Parathyroid adenoma (tissue), 2 donors: ENCODE measurements around the gene CASP9.
A peak's percentile ranks its signal among the peaks of the same experiment; 100 is the strongest.
"Not testable (repeated sequence)": the region's sequence is repeated elsewhere in the genome, so short reads cannot be mapped to it uniquely, and the experiment has no call there.

Experiments used
- H2AFZ ChIP-seq: fragments of 300-600 bp; sonication (generic); one replicate; pipeline ENCODE4 v1.7.0; 2017; ENCODE audit warnings: antibody characterized with exemption, mild to moderate bottlenecking
- H3K27ac ChIP-seq: fragments of 300-600 bp; sonication (generic); one replicate; pipeline ENCODE4 v1.7.0; 2017
- H3K27me3 ChIP-seq: fragments of 300-600 bp; sonication (generic); one replicate; pipeline ENCODE4 v1.7.0; 2017; ENCODE audit warnings: low read length; ENCODE audit not compliant: control insufficient read depth, insufficient read depth
- H3K36me3 ChIP-seq: fragments of 300-600 bp; sonication (generic); one replicate; pipeline ENCODE4 v1.7.0; 2017; ENCODE audit warnings: low read length; ENCODE audit not compliant: control insufficient read depth, insufficient read depth
- H3K4me1 ChIP-seq: fragments of 300-600 bp; sonication (generic); one replicate; pipeline ENCODE4 v1.7.0; 2017; ENCODE audit warnings: control low read depth
- H3K4me2 ChIP-seq: fragments of 300-600 bp; sonication (generic); one replicate; pipeline ENCODE4 v1.7.0; 2017; ENCODE audit warnings: low read length
- H3K4me3 ChIP-seq: fragments of 300-600 bp; sonication (generic); one replicate; pipeline ENCODE4 v1.7.0; 2017; ENCODE audit warnings: low read depth, low read length
- H3K79me2 ChIP-seq: fragments of 300-600 bp; sonication (generic); one replicate; pipeline ENCODE4 v1.7.0; 2017; ENCODE audit warnings: control low read depth
- H3K9ac ChIP-seq: fragments of 300-600 bp; sonication (generic); one replicate; pipeline ENCODE4 v1.7.0; 2017; ENCODE audit warnings: mild to moderate bottlenecking
- H3K9me3 ChIP-seq: fragments of 300-600 bp; sonication (generic); one replicate; pipeline ENCODE4 v1.7.0; 2017; ENCODE audit warnings: low read length; ENCODE audit not compliant: control insufficient read depth
- CTCF ChIP-seq: fragments of 300-600 bp; sonication (generic); IDR thresholded peaks from one replicate; pipeline ENCODE4 v1.7.0; 2017; ENCODE audit warnings: antibody characterized with exemption, mild to moderate bottlenecking
- donor health status: primary hyperparathyroidism.

The CASP9 gene

GRCh38 chr1:15469361-15469760 is 54.7 kb downstream of the CASP9 start:
- H3K27ac ChIP-seq: no peak overlapping the region

GRCh38 chr1:15468145-15468544 is 55.9 kb downstream of the CASP9 start:
- Histone ChIP-seq H3K79me2 (no peaks in the 10 kb centered on the region), H3K27ac (no peak overlapping the region), H3K4me2 (no peak overlapping the region), H2AFZ (no peak overlapping the region), H3K9ac (no peak overlapping the region), H3K36me3 (no peaks in the 10 kb centered on the region), H3K4me3 (no peak overlapping the region), H3K27me3 (no peaks in the 10 kb centered on the region), H3K9me3 (no peaks in the 10 kb centered on the region), H3K4me1 (no peaks in the 10 kb centered on the region)
- TF ChIP-seq CTCF: no peak

More at GRCh38 chr1:15469361-15469760, 54.7 kb downstream of the CASP9 start:
- Histone ChIP-seq H3K36me3 (no peaks in the 10 kb centered on the region), H3K27me3 (no peaks in the 10 kb centered on the region), H3K4me1 (no peaks in the 10 kb centered on the region), H3K79me2 (no peaks in the 10 kb centered on the region), H3K4me2 (no peak overlapping the region), H3K9ac (no peak overlapping the region), H3K9me3 (no peaks in the 10 kb centered on the region), H2AFZ (no peak overlapping the region), H3K4me3 (no peak overlapping the region)
- no peak for TF ChIP-seq CTCF

- not testable (repeated sequence) for H3K9ac ChIP-seq, H3K4me1 ChIP-seq, H2AFZ ChIP-seq, H3K36me3 ChIP-seq, H3K4me2 ChIP-seq, H3K27ac ChIP-seq, H3K27me3 ChIP-seq, H3K4me3 ChIP-seq, H3K9me3 ChIP-seq, H3K79me2 ChIP-seq
Observed at GRCh38 chr1:15466955-15467625, 56.9 kb downstream of the CASP9 start.

GRCh38 chr1:15465674-15466073 is 58.3 kb downstream of the CASP9 start:
- Histone ChIP-seq H3K9ac (no peak overlapping the region), H3K9me3 (no peaks in the 10 kb centered on the region), H3K4me3 (no peak overlapping the region), H3K36me3 (no peaks in the 10 kb centered on the region), H3K79me2 (no peaks in the 10 kb centered on the region), H3K27ac (no peak overlapping the region), H3K4me2 (no peak overlapping the region), H3K27me3 (no peaks in the 10 kb centered on the region), H3K4me1 (no peaks in the 10 kb centered on the region), H2AFZ (no peak overlapping the region)
- no peak for TF ChIP-seq CTCF

GRCh38 chr1:15463926-15464322 is 60.1 kb downstream of the CASP9 start:
- not testable (repeated sequence) for H3K79me2 ChIP-seq, H3K4me3 ChIP-seq, H3K27ac ChIP-seq, H3K36me3 ChIP-seq, H3K27me3 ChIP-seq, H3K9me3 ChIP-seq, H2AFZ ChIP-seq, H3K9ac ChIP-seq, H3K4me2 ChIP-seq, H3K4me1 ChIP-seq

- H3K79me2 ChIP-seq, H3K9ac ChIP-seq, H3K36me3 ChIP-seq, H3K4me1 ChIP-seq, H3K27ac ChIP-seq, H3K27me3 ChIP-seq, H3K9me3 ChIP-seq, H3K4me3 ChIP-seq, H3K4me2 ChIP-seq: not testable (repeated sequence)
- peak overlapping the region; percentile 62 for H2AFZ ChIP-seq
Observed at GRCh38 chr1:15463064-15463800, 60.8 kb downstream of the CASP9 start.
